Skeletal muscle cell (primary cell): ENCODE results near the gene CEP164.

Experiments used
- DNase-seq: peaks from one replicate; pipeline ENCODE4 v3.0.0-alpha.2; 2010; ENCODE audit warnings: low read depth
- H3K4me3 ChIP-seq: 2 replicates; pipeline ENCODE4 v1.5.1; 2011; ENCODE audit warnings: low read depth, mild to moderate bottlenecking, control low read depth, low read length, moderate library complexity

Gene CEP164

GRCh38 chr11:117327567-117328374, at the start of gene CEP164:
CEP164 (plus strand) TSS chr11:117327854; CDS start chr11:117338587, 10,733 bp downstream.
- peak; percentile 88 for DNase-seq
- peak within 1 kb of the TSS; percentile 84 for H3K4me3 ChIP-seq

GRCh38 chr11:117278347-117278746, 49.3 kb upstream of the CEP164 start:
- DNase-seq: no peak
- H3K4me3 ChIP-seq: no peak overlapping the region

GRCh38 chr11:117279711-117280376, 47.8 kb upstream of the CEP164 start:
- H3K4me3 ChIP-seq: no peak overlapping the region
- no peak for DNase-seq

GRCh38 chr11:117281159-117281558, 46.5 kb upstream of the CEP164 start:
- H3K4me3 ChIP-seq: no peak overlapping the region
- peak; percentile 92 for DNase-seq

GRCh38 chr11:117281869-117282268, 45.8 kb upstream of the CEP164 start:
- no peak for DNase-seq
- no peak overlapping the region for H3K4me3 ChIP-seq

- DNase-seq: no peak
- H3K4me3 ChIP-seq: no peak overlapping the region
These were observed 44.7 kb upstream of the CEP164 start for GRCh38 chr11:117282956-117283355.

- no peak overlapping the region for H3K4me3 ChIP-seq
- no peak for DNase-seq
These were observed 43.6 kb upstream of the CEP164 start for GRCh38 chr11:117284053-117284452.

GRCh38 chr11:117286588-117286987, 41.1 kb upstream of the CEP164 start:
- no peak for DNase-seq
- no peak overlapping the region for H3K4me3 ChIP-seq

- H3K4me3 ChIP-seq: no peak overlapping the region
- no peak for DNase-seq
These were observed 40.0 kb upstream of the CEP164 start for GRCh38 chr11:117287668-117288067.

GRCh38 chr11:117289795-117290194, 37.9 kb upstream of the CEP164 start:
- no peak for DNase-seq
- no peak overlapping the region for H3K4me3 ChIP-seq

- no peak for DNase-seq
- no peak within 1 kb of the TSS for H3K4me3 ChIP-seq
These were observed 36.8 kb upstream of the CEP164 start, which contains the start of gene BACE1-AS for GRCh38 chr11:117290809-117291396. BACE1-AS (plus strand) TSS chr11:117291346.

GRCh38 chr11:117292616-117293015, 35.0 kb upstream of the CEP164 start:
- DNase-seq: no peak
- no peak overlapping the region for H3K4me3 ChIP-seq

GRCh38 chr11:117295438-117296137, 32.1 kb upstream of the CEP164 start:
- DNase-seq: no peak

GRCh38 chr11:117296881-117297280, 30.8 kb upstream of the CEP164 start:
- no peak for DNase-seq
- no peak overlapping the region for H3K4me3 ChIP-seq

More at GRCh38 chr11:117295438-117296137, 32.1 kb upstream of the CEP164 start:
- H3K4me3 ChIP-seq: no peak overlapping the region

GRCh38 chr11:117298195-117298594, 29.5 kb upstream of the CEP164 start:
- no peak for DNase-seq

GRCh38 chr11:117299351-117300282, 28.0 kb upstream of the CEP164 start:
- no peak overlapping the region for H3K4me3 ChIP-seq
- no peak for DNase-seq

More at GRCh38 chr11:117298195-117298594, 29.5 kb upstream of the CEP164 start:
- H3K4me3 ChIP-seq: no peak overlapping the region

- DNase-seq: no peak
These were observed 27.4 kb upstream of the CEP164 start for GRCh38 chr11:117300283-117300663.

GRCh38 chr11:117300773-117301172, 26.9 kb upstream of the CEP164 start:
- DNase-seq: no peak
- H3K4me3 ChIP-seq: no peak overlapping the region

More at GRCh38 chr11:117300283-117300663, 27.4 kb upstream of the CEP164 start:
- no peak overlapping the region for H3K4me3 ChIP-seq

- no peak for DNase-seq
- H3K4me3 ChIP-seq: no peak overlapping the region
These were observed 25.4 kb upstream of the CEP164 start for GRCh38 chr11:117302228-117302627.
